WTC11 (cell line): Measurements from ENCODE around the gene NFIA. TPM values are rescaled to one million over a fixed set of nuclear protein-coding genes. Genes with fewer than 3 reads are reported as not detected.

ENCODE experiments used
- ATAC-seq: fragments of 200-7000 bp; cut with Tn5 transposase; 2 replicates; pipeline ENCODE4 v1.10.0; 2021; ENCODE audit warnings: mild to moderate bottlenecking, moderate library complexity
- CTCF ChIA-PET: fragments of 300-600 bp; sonication (Branson Sonifier 250); formaldehyde crosslinking; loops from one replicate; lab custom pipeline; 2021; ENCODE audit warnings: antibody characterized with exemption; lab: Charles Lee
- POLR2A ChIA-PET: fragments of 350-600 bp; sonication (Branson Sonifier 250); formaldehyde crosslinking; loops from one replicate; lab custom pipeline; 2021; ENCODE audit warnings: antibody characterized with exemption; lab: Charles Lee
- DNase-seq: peaks from one replicate; pipeline ENCODE4 v3.0.0; 2021; ENCODE audit warnings: low spot score
- H3K27ac Mint-ChIP-seq: 2 replicates; pipeline ENCODE4 v1.8.0; 2021; ENCODE audit warnings: mixed read lengths
- H3K27me3 Mint-ChIP-seq: 2 replicates; pipeline ENCODE4 v1.8.0; 2021; ENCODE audit warnings: low read depth, mild to moderate bottlenecking, moderate library complexity, mixed read lengths
- H3K36me3 Mint-ChIP-seq: 2 replicates; pipeline ENCODE4 v1.8.0; 2021; ENCODE audit warnings: mixed read lengths
- H3K4me1 Mint-ChIP-seq: 2 replicates; pipeline ENCODE4 v1.8.0; 2022; ENCODE audit warnings: mixed read lengths
- H3K4me3 Mint-ChIP-seq: 2 replicates; pipeline ENCODE4 v1.8.0; 2021; ENCODE audit warnings: mild to moderate bottlenecking, moderate library complexity, mixed read lengths
- H3K9me3 Mint-ChIP-seq: 2 replicates; pipeline ENCODE4 v1.8.0; 2021; ENCODE audit warnings: mixed read lengths
- ARID4B ChIP-seq: sonication (generic); formaldehyde crosslinking; IDR thresholded peaks from 2 replicates; pipeline ENCODE4 v1.8.0; 2023; ENCODE audit warnings: missing genetic modification reagents, mild to moderate bottlenecking, borderline replicate concordance
- EMX1 ChIP-seq: fragments of 250-450 bp; sonication (Bioruptor Pico); IDR thresholded peaks from 2 replicates; pipeline ENCODE4 v1.8.0; 2021; ENCODE audit warnings: mild to moderate bottlenecking
- FOXP4 ChIP-seq: sonication (generic); formaldehyde crosslinking; IDR thresholded peaks from 2 replicates; pipeline ENCODE4 v1.8.0; 2022; ENCODE audit warnings: mild to moderate bottlenecking, missing genetic modification reagents
- HMGXB4 ChIP-seq: sonication (generic); formaldehyde crosslinking; IDR thresholded peaks from 2 replicates; pipeline ENCODE4 v1.8.1; 2023; ENCODE audit warnings: mild to moderate bottlenecking, moderate library complexity, missing genetic modification reagents
- NR3C1 ChIP-seq: sonication (generic); formaldehyde crosslinking; conservative IDR thresholded peaks from 2 replicates; pipeline ENCODE4 v1.8.1; 2023; ENCODE audit warnings: low read depth, mild to moderate bottlenecking, missing genetic modification reagents
- PRDM15 ChIP-seq: sonication (generic); formaldehyde crosslinking; IDR thresholded peaks from 2 replicates; pipeline ENCODE4 v1.8.0; 2022; ENCODE audit warnings: missing genetic modification reagents
- ZNF425 ChIP-seq: fragments of 250-450 bp; sonication (Bioruptor Pico); conservative IDR thresholded peaks from 2 replicates; pipeline ENCODE4 v1.9.0; 2021; ENCODE audit warnings: mild to moderate bottlenecking
- ZNF671 ChIP-seq: fragments of 250-450 bp; sonication (Bioruptor Pico); IDR thresholded peaks from 2 replicates; pipeline ENCODE4 v1.8.0; 2021; ENCODE audit warnings: mild to moderate bottlenecking
- total RNA-seq: library from RNA; stranded (reverse); gene quantifications from 3 replicates; pipeline ENCODE4 v1.2.3, GENCODE V29; 2021

Gene NFIA
- total RNA-seq, 1 experiment from 2014 or later = 16.7 TPM

GRCh38 chr1:61079296-61079897 is 3.0 kb upstream of the NFIA start:
- no peak for DNase-seq
- Mint-ChIP-seq H3K4me3 (peak overlapping the region; percentile 87), H3K36me3 (no peaks in the 10 kb centered on the region), H3K27me3 (peaks cover 61% of the 10 kb centered on the region), H3K4me1 (peaks cover 51% of the 10 kb centered on the region), H3K27ac (peak overlapping the region; percentile 79), H3K9me3 (no peaks in the 10 kb centered on the region)
- no peak for ATAC-seq
- TF ChIP-seq ZNF425 (CRISPR knock-in tag) (no peak), NR3C1 (CRISPR knock-in tag) (no peak), EMX1 (CRISPR knock-in tag) (no peak), HMGXB4 (CRISPR knock-in tag) (no peak)
- CTCF ChIA-PET = interaction anchor here (1.0 to 4.4 kb wide), 4 partner anchors 14 to 36 kb away, joined by 4 to 66 read pairs (median 6); no protein-coding TSS in a partner anchor
- POLR2A ChIA-PET = no interaction called here

GRCh38 chr1:61079898-61080336 is 2.4 kb upstream of the NFIA start:
- ATAC-seq (peak; percentile 23), DNase-seq (peak; percentile 74)
- Mint-ChIP-seq H3K4me1 (peaks cover 53% of the 10 kb centered on the region), H3K4me3 (peak overlapping the region; percentile 87), H3K9me3 (no peaks in the 10 kb centered on the region), H3K36me3 (no peaks in the 10 kb centered on the region), H3K27ac (peak overlapping the region; percentile 79), H3K27me3 (peaks cover 67% of the 10 kb centered on the region)
- TF ChIP-seq ZNF671 (no peak), ARID4B (CRISPR knock-in tag) (0 out of 2 replicates have a peak, but pooled peaks have one; percentile 30), PRDM15 (peak; percentile 68), FOXP4 (peak; percentile 50; the same call in 1 of the 2 replicates)
- ChIA-PET CTCF (interaction anchor here (1.0 to 4.4 kb wide), 3 partner anchors 14 to 29 kb away, joined by 4 to 66 read pairs (median 4); no protein-coding TSS in a partner anchor), POLR2A (no interaction called here)
